DMS 273 (cell line): ENCODE data around the gene MEF2C.

Source experiments
- DNase-seq: peaks from one replicate; lab custom pipeline; 2025; ENCODE audit not compliant: unreplicated experiment; lab: John Stamatoyannopoulos, UW

Gene MEF2C

DNA sequence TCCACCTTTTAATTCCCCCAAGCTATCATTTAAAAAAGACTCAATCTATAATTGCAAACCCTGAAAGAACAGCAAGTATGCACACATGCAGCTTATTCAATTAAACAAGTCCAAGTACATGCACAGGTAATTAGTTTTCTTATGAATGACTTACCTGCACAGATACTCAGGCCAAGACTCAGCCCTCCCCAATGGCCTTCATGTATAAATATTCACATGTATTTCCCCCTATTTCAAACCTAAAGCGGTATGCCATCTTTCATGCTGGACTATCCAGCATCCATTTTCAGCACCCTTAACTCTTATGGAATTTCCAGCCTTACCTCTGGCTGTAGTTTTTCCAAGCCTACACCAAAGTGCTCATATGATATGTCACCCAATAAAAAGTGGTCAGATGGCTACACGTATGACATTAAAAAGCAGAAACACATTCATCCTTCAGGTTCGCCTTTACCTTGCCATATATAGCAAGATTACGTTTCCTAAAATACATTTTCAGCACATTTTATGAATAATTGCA, 205.5 kb downstream of the MEF2C start:
- peak; percentile 46 for DNase-seq

GRCh38 chr5:88676637-88677375, 206.2 kb downstream of the MEF2C start:
- peak; percentile 60 for DNase-seq

GRCh38 chr5:88675708-88676636, 207.0 kb downstream of the MEF2C start:
- peak; percentile 95 for DNase-seq

DNA sequence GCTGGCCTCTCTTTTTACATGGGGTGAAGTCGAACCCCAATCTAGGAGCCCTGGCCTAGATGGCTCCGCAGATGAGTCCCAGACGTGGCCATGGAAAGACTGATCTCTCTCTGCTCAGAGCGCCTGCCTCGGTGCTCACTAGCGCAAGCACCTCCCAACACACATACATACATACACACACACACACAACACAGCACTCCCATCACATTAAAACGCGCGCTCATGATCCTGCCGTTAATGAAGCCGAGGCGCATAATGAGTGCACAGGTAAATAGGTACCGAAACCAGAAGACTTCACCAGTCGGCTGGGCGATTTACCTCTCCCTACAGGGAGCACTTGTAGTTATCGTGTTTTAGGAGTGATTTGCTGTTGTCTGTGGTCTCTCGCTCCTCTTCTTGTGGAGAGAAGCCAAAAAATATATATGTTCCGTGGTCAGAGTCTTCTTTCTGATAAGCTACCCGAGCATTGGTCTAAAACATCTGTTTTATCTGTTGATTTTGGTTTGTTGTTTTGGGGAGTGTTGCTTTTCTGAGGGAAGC, 207.7 kb downstream of the MEF2C start:
- peak; percentile 82 for DNase-seq

DNA sequence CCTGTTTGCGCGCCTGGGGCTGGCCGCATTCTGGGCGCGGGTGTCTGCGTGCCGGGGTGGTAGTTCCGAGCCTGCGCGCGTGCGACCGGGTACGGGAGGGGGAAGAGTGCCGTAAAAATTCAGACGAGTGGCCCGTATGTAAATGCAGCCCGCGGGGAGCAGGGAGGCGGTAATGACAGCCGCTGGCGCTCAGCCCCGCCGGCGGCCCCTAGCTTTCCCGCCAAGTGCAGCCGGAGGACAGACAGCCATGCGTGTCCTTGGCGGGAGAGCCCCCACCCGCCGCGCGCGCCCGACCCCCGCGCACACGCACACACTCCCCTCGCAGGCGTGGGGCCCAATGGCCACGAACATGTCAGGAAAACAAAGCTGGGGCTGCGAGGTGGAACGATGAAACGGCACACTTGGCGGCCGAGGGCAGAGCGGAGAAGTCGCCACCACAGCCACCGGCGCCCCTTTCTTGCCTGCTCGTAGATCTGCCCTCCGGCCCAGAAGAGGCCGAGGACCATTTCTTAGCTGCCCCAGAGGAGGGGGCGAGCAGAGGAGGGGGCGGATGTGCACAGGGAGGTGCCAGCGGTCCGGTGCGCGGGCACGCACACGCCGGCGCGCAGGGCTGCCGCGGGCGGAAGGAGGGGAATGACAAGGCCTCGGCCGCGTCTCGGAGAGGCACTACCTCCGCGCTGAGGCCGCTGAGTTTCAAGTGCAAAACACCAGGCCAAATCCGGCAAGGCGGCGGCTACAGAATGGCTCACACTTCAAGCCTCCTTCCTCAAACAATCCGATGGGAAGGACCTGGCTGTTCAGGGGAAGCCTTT, 208.4 kb downstream of the MEF2C start:
- peak; percentile 94 for DNase-seq

DNA sequence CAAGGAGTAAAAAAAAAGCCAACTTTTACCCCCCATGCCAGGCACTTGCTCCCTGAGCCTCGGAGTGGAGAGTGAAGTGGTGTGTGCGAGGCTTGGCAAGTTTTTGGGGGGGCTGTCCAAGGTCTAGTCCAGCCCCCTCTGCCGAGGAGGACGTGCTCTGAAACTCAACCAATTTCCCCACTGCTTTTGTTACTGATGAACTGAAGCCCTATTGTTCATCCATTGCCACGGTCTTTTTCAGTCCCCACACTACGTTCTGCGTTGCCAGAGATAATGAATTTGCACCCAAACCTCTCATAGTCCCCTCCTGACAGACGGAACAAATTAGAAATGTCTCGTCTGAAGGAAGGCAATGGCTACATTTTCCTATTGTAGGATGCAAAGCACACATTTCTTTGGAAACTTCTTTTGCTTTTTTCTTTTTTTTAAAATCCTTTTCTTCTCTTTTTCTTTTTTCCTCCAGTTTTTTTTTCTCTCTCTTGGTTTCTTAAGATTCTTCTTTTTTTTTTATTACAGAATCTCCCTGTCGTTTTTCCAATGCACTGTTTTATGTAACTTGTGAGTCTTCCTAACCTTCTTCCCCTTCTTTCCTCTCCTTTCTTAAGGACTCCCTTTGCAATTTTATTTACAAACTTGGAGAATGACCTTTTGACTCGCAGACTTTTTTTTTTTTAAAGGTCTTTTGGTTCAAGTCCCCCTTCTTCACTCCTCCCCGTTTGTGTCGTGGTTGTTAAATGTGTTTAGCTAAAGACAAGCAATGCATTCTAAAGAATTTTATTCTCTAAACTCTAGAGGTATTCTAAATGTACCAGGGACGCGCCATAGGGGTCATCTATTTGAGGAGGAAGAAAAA, 209.5 kb downstream of the MEF2C start:
- DNase-seq = peak; percentile 86

DNA sequence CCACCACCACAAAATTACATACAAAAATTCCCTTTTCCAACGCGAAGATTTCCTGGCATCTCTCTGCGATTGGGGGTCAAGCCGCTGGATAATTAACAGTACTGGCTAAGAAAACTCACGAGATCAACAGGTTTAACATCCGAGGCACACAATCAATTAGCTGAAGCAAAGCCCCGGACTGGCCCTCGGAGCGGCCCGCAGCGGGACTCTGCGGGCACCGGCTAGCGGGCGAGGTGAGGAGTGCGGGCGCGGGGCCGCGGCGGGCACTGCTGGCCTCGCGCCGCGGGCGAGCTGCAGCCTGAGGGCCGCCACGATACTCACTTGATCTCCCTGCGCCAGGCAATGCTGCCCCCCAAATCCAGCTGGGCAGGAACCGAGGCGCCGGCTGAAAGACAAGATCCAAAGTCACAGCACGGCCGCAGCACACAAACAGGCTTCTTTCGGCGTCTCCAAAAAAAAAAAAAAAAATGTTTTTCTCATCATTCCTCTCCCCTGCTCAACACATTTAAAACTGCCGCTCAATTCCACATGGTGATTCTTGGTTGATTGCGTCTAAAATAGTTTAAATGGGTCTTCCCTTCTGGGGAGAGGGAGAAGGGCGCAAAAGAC, 210.2 kb downstream of the MEF2C start:
- DNase-seq = peak; percentile 79

- peak; percentile 77 for DNase-seq
These were observed 211.2 kb downstream of the MEF2C start for GRCh38 chr5:88671505-88672499.

GRCh38 chr5:88671106-88671504, 211.9 kb downstream of the MEF2C start:
- peak; percentile 28 for DNase-seq

GRCh38 chr5:88670461-88670860, 212.5 kb downstream of the MEF2C start:
- no peak for DNase-seq

DNA sequence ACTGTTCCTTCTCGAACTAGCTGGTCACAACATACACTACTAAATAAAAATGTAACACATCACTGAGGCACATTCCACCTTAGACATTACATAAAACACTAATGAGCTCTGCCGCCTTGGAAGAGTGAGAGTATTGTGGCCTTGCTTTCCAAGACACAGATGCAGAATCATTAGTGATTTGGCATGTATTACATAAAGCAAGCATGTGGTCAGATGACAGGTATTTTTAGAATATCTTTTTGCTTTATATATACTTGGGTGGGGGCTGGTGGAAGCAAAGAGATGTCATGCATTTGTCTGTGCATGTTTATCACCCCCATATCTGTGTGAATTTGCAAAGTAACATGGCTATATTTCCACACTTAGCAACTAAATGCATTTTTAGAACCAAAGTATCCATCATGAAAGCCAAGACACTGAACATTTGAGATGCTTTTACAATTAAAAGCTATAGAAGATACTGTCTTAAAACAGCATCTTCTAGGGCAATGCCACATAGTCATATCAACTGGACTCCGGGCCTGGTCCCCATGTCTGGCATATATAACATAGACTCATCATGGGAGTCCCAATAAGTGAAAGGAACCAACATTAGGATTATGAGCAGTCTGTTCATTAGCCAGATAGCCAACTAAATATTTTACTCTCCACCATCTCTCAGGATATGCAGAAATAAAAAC, 213.5 kb downstream of the MEF2C start:
- peak; percentile 29 for DNase-seq

DNA sequence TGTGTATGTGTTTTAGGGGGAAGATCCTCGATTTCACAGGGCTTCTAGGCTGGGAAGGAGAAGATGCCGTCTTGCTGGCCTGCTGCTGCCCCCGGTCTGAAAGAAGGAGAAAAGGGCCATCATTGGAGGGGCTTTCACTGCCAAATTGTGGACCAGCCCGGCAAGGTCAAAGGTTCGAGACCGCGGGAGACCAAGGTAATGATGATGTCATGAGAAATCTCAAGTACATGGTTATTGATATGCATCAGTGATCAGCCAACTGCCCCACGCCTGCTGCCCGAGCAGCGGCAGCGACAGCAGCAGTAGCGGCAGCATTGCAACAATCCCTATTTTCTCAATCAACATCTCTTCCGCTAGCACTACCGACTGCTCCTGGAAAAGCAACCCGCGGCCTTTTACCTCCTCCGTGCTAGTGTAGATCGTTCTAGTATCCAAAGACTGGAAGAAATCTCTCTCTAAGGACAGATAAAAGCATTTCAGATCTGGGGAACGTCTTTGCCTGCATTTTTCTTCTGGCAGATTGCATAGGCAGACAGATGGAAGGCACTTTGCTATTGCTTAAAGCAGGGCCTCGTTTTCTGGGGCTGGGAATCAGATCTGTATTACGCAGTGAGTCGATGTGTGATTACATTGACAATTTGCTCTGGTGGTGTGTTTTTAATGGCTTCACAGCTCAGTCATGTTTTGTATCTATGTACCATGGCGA, 215.3 kb downstream of the MEF2C start:
- DNase-seq = peak; percentile 89
